Fibroblast of the aortic adventitia (primary cell): Measurements from ENCODE around the gene TTC31. TPM values are rescaled to one million over a fixed set of nuclear protein-coding genes. Genes with fewer than 3 reads are reported as not detected.

ENCODE experiments used
- DNase-seq: peaks from one replicate; pipeline ENCODE4 v3.0.0-alpha.2; 2010; ENCODE audit warnings: low read depth
- H3K4me3 ChIP-seq: 2 replicates; pipeline ENCODE4 v1.5.1; 2011; ENCODE audit warnings: low read depth, mild to moderate bottlenecking, control low read depth, low read length, moderate library complexity
- total RNA-seq: library from RNA; depleted of rRNA; stranded (reverse); fragments of >200 nt; gene quantifications from 2 replicates; pipeline ENCODE4 v1.2.3, GENCODE V29; 2012; ENCODE audit warnings: low replicate concordance
- TF ChIP-seq, protein P1 (sequence below): IDR thresholded peaks from 2 replicates; pipeline ENCODE4 v1.5.1; 2011; ENCODE audit warnings: mild to moderate bottlenecking, low read length, control low read depth, inconsistent platforms; ENCODE audit not compliant: insufficient read depth

Gene TTC31
- total RNA-seq, 1 donor = 16.3 TPM

- no peak for DNase-seq
- H3K4me3 ChIP-seq = no peak overlapping the region
- TF ChIP-seq, protein P1, sequence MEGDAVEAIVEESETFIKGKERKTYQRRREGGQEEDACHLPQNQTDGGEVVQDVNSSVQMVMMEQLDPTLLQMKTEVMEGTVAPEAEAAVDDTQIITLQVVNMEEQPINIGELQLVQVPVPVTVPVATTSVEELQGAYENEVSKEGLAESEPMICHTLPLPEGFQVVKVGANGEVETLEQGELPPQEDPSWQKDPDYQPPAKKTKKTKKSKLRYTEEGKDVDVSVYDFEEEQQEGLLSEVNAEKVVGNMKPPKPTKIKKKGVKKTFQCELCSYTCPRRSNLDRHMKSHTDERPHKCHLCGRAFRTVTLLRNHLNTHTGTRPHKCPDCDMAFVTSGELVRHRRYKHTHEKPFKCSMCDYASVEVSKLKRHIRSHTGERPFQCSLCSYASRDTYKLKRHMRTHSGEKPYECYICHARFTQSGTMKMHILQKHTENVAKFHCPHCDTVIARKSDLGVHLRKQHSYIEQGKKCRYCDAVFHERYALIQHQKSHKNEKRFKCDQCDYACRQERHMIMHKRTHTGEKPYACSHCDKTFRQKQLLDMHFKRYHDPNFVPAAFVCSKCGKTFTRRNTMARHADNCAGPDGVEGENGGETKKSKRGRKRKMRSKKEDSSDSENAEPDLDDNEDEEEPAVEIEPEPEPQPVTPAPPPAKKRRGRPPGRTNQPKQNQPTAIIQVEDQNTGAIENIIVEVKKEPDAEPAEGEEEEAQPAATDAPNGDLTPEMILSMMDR = no peak
Measured at GRCh38 chr2:74526649-74527230, 43.9 kb downstream of the TTC31 start.

DNA sequence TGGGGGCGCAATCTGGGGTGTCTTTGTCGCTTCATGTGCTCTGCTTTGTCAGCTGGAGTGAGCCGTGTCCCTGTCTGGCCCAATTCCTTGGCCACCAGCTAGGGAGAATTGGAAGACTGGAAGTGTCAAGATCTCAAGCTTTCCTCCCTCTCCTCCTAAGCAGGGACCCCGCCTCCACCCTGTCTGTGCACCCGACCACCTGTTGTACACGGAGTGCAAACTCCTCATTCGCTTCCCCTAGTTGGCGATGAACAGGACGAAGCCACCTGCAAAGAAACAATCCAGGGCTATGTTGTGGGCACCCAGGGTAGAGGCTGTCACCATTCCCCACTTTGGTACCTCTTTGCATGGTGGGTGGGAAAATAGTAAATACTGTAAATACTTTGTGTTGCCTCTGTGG is 44.9 kb downstream of the TTC31 start:
- DNase-seq = no peak
- TF ChIP-seq, protein P1 = no peak
- H3K4me3 ChIP-seq = no peak overlapping the region

- peak overlapping the region; percentile 99 for H3K4me3 ChIP-seq
- TF ChIP-seq, protein P1 = no peak
- no peak for DNase-seq
Measured at GRCh38 chr2:74528600-74529356, 45.9 kb downstream of the TTC31 start.

DNA sequence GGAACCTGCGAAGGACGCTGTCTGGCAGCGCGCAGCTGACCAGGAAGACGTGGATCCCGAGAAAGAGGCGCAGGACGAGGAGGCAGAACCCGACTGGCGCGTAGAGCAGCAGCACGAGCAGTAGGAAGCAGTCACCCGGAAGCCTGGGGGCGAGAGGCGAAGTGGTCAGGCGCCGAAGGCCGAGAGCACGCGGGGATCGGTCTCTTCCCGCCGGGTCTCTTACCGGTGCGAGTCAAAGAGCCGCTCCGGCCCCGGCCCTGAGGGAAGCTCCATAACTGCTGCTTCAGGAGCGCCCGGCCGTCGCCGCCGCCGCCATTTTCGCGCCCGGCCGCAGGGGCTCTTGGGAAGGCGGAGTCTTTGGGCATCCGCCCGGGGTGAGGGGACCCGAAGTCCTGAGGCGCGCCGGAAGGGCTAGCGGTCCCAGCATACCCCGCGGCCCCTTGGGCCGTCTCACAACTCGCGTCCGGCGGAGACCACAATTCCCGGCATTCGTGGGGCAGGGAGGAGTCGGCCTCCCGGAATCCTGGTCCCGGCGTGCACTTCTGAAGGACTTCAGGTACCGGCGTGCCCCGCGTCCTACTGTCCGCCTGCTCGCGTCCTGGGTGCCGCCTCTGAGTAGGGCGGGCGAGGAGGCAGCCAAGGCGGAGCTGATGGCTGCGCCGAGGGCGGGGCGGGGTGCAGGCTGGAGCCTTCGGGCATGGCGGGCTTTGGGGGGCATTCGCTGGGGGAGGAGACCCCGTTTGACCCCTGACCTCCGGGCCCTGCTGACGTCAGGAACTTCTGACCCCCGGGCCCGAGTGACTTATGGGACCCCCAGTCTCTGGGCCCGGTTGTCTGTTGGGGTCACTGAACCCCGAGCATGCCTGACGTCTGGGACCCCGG is 46.7 kb downstream of the TTC31 start, which contains the start of the genes AUP1 and HTRA2:
AUP1 (minus strand) TSS at position 350 of the 882 bp plus-strand sequence; CDS start at position 273, 77 bp downstream.
HTRA2 (plus strand) TSS at position 577 of the 882 bp plus-strand sequence; CDS start at position 651, 74 bp downstream.
- peak within 1 kb of the TSS; percentile 99 for H3K4me3 ChIP-seq
- DNase-seq = peak; percentile 99
- TF ChIP-seq, protein P1 = no peak

DNA sequence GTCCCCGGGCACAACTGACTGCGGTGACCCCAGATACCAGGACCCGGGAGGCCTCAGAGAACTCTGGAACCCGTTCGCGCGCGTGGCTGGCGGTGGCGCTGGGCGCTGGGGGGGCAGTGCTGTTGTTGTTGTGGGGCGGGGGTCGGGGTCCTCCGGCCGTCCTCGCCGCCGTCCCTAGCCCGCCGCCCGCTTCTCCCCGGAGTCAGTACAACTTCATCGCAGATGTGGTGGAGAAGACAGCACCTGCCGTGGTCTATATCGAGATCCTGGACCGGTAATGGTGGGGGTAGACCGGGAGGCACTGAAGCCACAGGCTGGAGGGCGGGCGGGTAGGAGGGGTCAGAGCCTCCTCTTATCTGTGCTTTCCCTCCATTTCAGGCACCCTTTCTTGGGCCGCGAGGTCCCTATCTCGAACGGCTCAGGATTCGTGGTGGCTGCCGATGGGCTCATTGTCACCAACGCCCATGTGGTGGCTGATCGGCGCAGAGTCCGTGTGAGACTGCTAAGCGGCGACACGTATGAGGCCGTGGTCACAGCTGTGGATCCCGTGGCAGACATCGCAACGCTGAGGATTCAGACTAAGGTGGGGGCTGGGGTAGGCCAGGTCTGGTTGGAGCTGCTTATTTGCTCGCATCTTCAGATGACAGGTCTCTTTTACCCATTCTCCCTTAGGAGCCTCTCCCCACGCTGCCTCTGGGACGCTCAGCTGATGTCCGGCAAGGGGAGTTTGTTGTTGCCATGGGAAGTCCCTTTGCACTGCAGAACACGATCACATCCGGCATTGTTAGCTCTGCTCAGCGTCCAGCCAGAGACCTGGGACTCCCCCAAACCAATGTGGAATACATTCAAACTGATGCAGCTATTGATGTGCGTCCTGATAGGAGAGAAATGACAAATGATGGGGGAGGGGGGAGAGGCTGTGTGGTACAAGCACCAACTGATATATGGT is 47.6 kb downstream of the TTC31 start:
- DNase-seq = peak; percentile 31
- TF ChIP-seq, protein P1 = no peak
- peak overlapping the region; percentile 99 for H3K4me3 ChIP-seq
